VCaP (cell line): ENCODE results near the gene UBAC2.
"Not testable (repeated sequence)": the region's sequence is repeated elsewhere in the genome, so short reads cannot be mapped to it uniquely, and the experiment has no call there.

Experiments
- H3K27ac ChIP-seq: fragments of 450-650 bp; 2 replicates; pipeline ENCODE4 v1.5.1; 2017
- TF ChIP-seq, protein P1 (sequence below): fragments of 450-650 bp; conservative IDR thresholded peaks from 2 replicates; pipeline ENCODE4 v1.5.1; 2017; ENCODE audit warnings: mild to moderate bottlenecking, moderate library complexity

UBAC2 gene

DNA sequence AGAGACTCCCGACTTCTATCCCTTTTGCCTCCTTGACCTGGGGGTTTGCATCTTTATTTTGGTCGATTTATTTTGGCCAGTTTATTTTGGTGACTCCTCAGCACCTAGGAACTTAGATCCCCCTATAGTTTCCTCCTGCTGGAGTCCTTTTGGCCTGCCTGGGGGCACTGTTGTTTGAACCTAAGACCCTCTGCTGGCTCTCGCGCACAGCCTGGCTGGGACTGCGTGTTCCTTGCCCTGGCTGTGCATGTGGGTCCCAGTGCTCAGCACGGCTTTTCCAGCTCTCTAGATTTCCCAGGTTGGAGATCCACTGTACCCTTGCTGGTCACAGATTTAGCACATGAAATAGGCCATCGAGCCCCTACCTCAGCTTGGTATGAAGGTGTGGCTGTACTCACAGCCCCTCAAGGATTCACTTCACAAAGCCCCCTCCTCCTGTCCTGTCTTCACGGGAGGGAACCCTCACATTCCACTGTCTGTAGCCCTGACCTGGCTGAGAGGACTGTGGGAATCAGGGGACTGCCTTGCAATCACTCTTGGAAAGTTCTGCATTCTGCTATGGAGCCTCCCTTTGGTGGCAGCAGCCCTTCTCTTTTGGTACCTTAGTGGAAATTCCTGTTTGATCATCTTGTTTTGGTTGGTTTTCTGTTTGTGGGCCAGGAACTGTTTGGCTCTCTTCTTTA lies 8.3 kb downstream of the UBAC2 start:
- H3K27ac ChIP-seq = peak overlapping the region; percentile 21
- TF ChIP-seq, protein P1, sequence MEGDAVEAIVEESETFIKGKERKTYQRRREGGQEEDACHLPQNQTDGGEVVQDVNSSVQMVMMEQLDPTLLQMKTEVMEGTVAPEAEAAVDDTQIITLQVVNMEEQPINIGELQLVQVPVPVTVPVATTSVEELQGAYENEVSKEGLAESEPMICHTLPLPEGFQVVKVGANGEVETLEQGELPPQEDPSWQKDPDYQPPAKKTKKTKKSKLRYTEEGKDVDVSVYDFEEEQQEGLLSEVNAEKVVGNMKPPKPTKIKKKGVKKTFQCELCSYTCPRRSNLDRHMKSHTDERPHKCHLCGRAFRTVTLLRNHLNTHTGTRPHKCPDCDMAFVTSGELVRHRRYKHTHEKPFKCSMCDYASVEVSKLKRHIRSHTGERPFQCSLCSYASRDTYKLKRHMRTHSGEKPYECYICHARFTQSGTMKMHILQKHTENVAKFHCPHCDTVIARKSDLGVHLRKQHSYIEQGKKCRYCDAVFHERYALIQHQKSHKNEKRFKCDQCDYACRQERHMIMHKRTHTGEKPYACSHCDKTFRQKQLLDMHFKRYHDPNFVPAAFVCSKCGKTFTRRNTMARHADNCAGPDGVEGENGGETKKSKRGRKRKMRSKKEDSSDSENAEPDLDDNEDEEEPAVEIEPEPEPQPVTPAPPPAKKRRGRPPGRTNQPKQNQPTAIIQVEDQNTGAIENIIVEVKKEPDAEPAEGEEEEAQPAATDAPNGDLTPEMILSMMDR = no peak

DNA sequence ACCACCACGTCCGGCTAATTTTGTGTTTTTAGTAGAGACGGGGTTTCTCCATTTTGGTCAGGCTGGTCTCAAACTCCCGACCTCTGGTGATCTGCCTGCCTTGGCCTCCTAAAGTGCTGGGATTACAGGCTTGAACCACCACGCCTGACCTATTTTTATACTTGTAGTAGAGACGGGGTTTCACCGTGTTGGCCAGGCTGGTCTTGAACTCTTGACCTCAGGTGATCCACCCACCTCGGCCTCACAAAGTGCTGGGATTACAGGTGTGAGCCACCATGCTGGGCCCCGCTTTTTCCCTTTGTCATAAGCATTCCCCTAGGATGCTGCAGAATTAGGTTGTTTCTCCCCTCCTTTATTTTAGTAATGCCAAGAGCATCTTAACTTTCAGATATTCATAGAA lies 10.0 kb downstream of the UBAC2 start:
- H3K27ac ChIP-seq = not testable (repeated sequence)

DNA sequence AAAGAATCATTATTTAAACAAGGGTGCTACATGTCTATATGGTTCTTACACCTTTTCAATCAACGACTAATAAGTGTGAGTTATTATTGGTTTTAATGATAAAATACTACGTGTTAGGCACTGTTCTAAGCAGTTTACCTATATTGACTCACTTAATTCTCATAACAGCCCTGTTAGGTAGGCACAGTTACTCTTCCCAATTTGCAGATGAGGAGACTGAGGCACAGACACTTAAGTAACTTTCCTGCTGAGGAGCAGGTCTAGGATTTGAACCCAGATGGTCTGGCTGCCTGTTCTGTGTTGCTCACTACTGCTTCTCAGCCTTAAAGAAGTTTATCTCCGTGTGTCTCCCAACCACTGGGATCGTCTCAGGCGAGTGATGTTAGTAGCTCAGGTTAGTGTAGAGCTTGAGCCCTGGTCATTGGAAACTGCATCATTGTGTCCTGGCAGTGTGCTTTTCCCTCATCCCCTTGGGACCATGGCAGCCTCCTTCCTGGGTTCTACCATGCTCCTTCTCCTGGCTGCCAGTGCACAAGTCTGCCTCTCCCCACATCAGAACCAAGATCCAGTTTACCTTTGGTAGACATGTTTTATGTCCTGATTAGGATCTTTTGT lies 10.9 kb downstream of the UBAC2 start:
- TF ChIP-seq, protein P1 = no peak
- H3K27ac ChIP-seq = no peak overlapping the region

DNA sequence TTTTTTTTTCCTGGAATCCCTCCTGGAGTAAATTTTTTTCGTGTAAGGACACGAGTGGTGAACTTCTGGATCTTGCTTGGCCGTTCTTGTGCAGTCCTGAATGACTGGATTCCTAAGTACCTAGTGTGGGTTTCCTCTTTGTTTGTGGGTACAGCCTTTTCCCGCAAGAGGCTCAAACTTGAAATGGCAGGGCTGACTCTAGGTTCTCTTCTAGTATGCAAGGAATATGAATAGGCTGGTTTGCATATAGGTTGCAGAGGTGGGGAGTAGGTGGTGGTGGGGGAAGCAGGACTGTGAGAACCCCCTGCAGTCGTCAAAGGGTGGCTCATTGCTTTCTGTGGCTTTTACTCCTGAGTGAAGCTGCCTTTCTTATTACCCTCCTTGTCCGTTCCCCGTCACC lies 13.6 kb downstream of the UBAC2 start:
- TF ChIP-seq, protein P1 = no peak
- no peak overlapping the region for H3K27ac ChIP-seq

DNA sequence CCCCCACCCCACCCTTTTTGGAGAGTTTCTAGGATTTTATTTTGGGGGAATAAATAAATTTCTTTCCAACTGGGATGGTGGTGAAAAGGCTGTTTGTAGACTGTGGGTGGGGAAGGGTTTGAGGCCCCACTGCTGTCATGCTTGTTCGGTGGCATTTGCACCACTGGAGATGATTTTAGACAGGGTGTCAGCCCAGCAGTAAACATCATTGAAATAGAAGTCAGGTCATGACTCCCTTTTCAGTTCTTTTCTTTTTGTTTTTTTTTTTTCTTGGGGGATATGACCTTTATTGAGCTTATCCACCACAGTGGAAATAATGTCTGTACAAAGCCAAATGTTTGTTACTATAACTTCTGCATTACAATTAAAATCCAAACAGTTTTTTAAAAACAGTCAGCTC lies 14.1 kb downstream of the UBAC2 start:
- H3K27ac ChIP-seq = no peak overlapping the region
- TF ChIP-seq, protein P1 = no peak

DNA sequence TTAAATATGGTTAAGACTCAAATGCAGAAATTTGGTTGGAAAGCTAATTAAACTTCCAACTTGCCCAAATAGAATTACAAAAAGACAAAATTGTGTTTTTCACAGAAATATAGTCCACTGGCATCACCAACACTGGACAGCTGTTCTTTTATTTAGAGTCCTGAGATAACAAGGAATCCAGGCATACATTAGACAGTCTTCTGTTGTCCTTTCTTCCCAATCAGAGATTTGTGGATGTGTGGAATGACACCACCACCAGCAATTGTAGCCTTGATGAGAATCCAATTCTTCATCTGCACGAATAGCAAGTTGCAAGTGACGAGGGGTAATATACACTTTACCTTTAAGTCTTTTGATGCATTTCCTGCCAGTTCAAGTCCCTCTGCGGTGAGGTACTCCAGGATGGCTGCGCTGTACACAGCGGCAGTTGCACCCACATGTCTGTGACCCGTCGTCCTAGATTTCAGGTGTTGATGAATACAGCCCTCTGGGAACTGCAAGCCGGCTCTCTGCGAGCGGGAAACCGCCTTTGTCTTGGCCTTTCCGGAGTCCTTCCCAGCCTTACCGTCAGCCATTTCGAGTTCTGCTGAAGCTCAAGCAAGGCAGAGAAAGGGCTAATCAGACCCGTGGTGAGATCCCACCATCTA lies 14.7 kb downstream of the UBAC2 start:
- H3K27ac ChIP-seq = no peak overlapping the region
- TF ChIP-seq, protein P1 = no peak

DNA sequence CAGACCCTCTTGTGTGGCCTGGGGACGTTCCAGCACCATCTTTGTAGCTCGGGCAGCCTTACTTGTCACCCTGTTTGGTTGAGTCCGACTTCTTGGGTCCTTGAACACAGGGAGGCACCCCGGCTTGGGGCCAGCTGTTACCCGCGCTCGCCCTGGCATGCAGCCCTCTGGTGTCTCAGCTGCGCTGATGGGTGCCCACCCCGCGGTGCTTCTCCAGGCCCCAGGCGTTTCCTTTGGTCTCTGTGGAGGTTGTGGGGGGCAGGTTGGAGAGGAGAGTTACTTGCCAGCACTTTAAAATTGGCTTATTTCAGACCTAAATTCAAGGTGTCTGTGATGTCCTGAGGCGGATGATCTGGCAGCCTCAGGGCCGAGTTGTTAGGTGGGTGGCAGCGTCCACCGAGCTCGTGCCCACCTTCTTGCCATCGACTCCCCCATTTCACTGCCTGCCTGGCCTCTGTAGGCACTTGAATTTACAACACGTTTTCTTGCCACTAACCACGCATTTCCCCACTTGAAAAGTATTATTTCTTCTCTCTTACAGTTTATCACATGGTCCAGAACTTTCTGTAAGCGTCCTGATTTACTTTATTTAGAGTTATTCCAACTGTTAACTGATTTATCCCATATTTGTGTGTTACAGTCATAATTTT lies 16.9 kb downstream of the UBAC2 start:
- TF ChIP-seq, protein P1 = no peak
- H3K27ac ChIP-seq = peak overlapping the region; percentile 32
